Measurements from ENCODE around the gene CATSPER1. TPM values are rescaled to one million over a fixed set of nuclear protein-coding genes. Genes with fewer than 3 reads are reported as not detected.
A peak's percentile ranks its signal among the peaks of the same experiment; 100 is the strongest.

CATSPER1 gene
- polyA plus RNA-seq, 1 donor: 0.27 TPM

DNA sequence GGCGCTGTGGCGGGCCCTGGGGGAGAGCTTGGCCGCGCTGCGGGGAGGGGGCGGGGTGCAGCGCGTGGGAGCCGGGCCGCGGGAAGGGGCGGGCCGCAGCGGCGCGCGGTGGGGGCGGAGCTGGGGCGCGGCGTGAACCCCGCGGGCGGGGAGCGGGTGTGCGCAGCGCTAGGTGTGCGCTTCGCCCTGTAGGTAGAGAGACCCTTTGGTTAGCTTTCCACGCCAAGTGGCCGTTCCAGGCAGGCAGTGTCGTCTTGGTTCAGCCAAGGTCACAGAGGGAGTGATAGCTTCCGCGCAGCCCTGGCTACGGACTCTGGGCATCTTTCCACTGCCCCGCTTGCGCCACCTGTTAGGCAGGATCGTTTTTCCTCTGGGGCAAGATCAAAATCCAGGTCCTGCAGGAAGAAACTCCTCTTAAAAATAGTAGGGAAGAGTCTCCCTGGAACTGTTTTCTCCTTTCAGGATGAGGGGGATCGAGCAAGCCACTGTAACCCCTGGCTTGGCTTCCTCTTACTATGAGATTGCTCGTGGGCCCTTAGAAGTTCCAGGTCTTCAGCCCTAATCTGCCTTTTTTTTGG lies 23.5 kb downstream of the CATSPER1 start:
- DNase-seq (ENCODE audit: low read depth): no peak

DNA sequence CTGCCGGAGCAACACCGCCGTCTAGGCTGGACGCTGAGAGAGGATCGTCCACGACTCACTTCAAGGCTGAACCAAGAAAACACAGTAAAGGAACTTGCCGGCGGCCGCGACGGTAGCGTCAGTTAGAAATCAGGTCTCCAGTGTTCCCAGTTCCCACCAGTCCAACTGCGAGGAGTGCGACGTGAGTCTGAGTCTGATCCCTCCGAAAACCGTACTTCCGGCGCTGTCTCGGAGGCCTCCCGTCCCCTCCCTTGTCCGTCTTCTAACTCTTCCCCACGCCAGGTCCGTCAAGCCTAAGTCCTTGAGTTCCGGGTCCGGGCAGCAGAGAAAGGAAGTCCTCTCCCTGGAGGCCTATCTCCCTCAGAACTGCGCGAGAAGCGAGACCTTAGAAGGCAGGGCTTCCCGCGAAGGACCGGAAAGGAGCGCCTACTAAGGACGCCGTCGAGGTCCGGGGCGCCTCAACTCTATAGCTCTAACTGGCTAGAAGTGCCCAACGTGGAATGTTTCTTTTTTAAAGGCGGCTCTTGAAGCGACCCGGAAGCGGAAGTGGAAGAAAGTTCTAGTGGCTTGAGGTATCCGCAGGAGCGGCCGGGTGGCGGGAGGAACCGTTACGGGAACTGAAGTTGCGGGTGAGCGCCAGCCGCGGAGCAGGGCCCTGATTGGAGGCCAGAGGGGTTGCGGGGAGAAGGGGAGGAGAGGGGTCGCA lies 24.2 kb downstream of the CATSPER1 start, which contains the start of the genes BANF1 and EIF1AD:
Gene BANF1 (plus strand): TSS at position 562 of the 706 bp plus-strand sequence. CDS start 748 bp downstream, outside the sequence.
Gene EIF1AD (minus strand): TSS at position 216 of the 706 bp plus-strand sequence. CDS start 1,768 bp downstream, outside the sequence.
- peak; percentile 96 for DNase-seq (ENCODE audit: low read depth)

DNA sequence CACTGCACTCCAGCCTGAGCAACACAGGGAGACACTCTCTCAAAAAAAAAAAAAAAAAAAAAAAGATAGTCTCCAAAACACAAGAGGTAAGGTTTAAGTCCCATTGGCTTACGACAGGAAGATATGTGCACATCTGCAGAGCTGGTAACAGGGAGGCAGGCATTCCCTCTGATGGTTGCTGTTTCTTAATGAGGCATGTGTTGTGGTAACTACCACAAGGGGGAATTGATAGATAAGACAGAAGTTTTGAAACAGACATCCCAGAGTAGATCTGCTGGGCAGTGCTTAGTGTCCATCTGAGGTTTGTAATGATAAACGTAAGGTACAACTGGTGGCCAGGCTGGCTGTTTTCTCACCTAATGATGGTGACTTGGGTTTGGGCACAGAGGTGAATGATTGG lies 29.0 kb downstream of the CATSPER1 start:
- DNase-seq (ENCODE audit: low read depth): no peak

DNA sequence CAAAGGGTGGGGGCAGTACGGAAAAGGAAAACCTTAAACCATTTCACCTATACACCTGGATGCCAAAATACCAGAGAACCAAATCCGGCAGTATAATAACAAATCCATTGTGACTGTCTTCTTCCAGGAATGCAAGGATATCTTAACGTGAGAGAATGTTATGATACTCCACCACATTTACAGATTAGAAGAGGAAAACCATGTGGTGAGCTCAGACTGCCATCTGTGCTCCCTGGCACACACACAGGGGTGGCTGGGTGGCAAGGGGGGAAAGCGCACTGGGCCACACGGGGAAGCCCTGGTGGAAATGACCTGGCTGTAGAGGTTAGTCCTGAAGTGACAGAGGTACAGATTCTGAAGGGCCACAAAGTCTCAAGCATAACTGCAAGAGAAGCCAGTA lies 34.2 kb downstream of the CATSPER1 start:
- no peak for DNase-seq (ENCODE audit: low read depth)

DNA sequence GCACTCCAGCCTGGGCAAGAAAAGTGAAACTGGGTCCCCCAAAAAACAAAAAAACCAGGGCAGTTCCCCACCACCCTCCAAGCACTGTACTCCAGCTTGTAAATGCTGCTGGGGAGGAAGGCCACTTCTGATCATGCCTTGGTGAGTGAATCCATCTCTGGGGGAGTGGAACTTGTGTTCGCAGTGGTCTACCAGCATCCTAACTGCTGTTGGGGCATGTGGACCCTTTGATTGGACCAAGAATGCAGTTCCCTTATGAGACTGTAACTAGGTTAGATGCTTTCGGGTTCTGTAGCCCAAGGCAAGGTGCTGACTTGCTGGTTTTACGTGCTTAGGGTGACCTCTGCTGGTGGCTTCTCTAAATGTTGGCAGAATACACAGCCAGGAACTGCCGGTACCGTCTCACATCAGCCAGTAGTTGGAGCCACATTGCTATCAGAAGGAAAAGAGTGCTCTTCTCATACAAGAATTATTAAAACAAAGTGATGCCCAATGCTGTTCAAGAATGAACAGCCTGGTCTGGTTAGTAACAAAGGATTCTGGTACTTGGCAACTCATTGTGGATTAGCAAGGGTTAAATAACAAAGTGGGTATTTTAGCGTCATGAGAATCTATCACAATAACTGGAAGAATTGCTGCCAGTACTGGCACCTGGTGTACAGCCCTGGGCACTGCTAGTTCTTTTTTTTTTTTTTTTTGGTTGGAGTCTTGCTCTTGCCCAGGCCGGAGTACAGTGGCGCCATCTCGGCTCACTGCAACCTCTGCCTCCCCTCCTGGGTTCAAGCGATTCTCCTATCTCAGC lies 37.3 kb downstream of the CATSPER1 start:
- DNase-seq (ENCODE audit: low read depth): peak; percentile 93

DNA sequence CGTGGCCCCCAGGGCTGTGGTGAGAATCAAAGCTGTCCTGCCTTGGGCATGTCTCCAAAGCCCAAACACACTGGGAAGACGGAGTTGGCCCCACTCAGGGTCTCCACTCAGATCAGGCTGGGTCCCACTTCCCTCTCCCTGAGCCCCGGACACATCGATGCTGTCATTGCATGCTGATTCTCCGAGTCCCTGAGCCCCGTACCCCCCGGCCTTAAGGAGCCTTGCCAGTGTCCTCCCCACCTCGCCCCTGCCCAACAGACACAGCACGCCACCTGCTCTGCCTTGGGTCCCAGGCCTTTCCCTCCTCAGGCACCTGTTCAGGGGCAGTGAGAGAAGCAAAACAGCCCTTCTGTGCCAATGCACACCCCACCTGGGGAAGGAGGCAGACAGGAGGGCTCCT lies 38.9 kb downstream of the CATSPER1 start:
- DNase-seq (ENCODE audit: low read depth): no peak

DNA sequence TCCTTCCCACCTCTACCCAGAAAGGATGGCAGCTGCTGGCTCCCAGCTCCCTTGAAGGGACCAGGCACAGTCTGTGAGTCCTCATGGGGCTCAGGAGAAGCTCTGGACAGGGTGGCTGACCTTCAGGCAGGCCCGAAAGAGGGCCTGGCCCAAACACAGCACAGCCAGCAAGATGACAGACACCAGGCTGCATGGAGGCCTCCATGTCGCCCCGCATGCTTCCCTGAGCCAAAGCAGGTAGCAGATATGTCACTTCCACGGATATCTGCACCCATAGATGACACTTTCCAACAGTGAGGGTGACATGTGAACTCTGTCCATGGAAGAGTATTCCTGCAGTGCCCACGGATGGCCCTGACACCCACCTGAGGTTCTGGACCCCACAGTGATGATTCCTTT lies 42.7 kb downstream of the CATSPER1 start:
- no peak for DNase-seq (ENCODE audit: low read depth)

DNA sequence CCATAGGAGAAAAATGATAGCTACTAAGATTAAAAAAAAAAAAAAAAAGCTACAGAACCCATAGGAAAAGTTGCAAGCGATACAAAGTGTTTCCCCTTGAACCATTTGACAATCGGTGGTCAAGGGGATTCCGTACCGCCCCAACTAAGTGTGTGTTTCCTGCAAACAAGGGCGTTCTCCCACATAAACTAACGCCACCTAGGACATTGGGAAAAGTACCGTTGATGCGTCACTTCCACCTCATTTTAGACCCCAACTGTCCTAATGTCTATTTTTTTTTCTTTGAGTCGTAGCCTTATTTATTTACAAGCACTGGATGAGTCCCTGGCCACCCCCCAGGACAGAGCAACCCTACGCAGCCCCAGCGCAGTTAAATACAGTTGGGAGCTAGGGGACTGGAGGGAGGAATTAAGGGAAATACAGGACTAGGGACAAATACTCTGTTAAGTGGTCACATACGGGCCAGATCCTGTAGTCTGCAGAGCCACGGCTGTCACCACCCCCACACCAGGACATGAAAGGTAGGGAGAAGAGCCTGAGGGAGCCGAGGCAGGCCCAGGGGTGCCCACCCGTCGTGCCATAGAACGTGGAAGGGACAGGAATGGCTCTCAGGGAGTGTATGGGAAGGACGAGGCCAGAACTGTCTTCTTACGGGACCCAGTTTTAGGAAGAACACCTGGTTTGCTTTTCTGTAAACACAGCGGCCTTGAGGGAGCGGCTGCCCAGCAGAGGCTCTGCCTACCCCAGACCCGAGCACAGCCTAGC lies 43.3 kb downstream of the CATSPER1 start:
- DNase-seq (ENCODE audit: low read depth): no peak

DNA sequence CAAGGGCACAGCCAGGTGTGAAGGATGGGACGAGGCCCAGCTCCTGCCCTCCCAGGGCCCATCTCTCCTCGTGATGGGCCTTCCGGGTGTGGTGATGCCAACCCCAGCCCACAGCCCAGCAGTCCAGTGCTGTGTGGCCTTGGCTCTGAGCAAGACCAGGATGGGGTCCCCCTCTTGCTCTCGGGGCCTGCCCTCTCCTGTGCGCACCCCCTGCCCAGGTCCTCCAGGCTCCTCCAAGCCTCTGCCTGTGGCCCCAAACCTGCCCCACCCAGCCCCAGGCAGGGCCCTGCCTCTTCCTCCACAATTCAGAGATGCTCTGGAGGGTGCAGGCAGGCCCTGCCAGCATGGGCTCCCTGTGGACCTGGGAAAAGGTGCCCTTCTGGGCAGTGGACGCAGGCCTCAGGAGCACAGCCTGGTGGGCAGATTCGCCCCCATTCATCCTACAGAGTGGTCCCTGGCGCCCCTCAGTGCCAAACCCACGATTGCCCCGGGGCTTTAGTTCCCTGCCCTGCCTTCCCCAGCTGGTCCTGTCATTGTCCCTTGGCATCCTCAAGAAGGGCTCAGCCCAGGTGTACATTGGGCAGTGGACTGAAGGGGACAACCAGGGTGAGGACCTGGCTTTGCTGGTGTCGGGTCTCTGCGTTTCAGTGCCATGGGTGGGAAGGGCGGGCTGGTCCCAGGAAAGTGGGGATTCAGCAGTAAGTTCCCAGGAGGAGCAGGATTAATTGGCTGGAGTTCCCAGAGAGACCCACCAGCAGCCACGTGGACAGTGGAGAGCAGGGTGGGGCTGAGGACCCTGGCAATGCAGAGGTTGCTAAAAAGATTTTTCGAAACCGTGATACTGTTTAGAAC lies 44.1 kb downstream of the CATSPER1 start:
- DNase-seq (ENCODE audit: low read depth): no peak

DNA sequence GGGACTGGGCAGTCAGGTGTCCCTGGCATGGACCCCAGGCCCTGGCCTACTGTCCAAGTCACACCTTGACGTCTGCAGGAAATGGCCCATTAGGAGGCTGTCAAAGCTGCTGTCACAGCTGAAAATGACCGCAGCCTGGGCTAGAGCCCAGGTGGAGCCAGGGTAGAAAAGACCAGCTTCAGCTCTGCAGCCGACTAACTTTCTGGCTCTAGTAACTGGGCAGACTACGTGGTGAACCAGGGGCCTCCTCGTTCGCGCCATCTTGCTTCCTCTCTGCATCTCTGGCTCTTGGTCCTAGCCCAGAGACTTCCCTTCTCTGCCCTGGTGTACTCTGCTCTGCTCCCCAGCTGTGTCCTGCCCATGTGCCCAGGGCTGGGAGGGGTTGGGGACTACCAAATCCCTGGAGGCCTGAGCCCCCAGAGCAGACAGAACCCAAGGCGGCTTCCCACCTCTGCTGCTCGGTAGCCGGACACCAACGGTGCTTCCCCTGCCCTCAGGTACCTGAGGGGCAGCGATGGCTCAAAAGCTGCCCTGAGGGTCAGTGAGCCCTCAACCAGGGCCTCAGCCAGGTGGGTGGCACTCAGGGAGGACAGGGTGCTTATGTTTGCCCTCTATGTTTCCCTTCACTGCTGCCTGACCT lies 45.1 kb downstream of the CATSPER1 start:
- no peak for DNase-seq (ENCODE audit: low read depth)

DNA sequence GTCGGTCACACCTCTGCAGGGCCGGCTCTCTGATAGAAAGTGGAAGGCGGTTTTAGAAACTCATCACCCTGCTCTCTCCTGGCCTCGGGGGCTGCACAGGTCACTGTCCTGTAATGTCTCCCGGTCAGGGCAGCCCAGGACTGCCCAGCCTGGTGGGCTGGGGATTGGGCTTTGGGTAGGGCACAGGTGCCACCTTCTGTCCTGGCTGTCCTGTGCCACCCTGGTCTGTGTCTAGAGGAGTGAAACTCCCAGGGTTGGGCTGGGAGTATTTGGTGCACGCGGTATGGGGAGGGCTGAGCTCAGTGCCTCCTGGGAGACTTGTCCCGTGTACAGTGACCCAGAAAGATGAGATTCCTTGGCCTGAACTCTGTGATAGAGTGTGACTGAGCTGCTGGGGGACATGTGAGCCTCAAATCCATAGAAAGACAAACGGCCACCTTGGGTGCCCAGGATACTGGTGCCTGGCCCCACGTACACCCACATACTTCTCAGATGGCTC lies 47.0 kb downstream of the CATSPER1 start:
- no peak for DNase-seq (ENCODE audit: low read depth)

DNA sequence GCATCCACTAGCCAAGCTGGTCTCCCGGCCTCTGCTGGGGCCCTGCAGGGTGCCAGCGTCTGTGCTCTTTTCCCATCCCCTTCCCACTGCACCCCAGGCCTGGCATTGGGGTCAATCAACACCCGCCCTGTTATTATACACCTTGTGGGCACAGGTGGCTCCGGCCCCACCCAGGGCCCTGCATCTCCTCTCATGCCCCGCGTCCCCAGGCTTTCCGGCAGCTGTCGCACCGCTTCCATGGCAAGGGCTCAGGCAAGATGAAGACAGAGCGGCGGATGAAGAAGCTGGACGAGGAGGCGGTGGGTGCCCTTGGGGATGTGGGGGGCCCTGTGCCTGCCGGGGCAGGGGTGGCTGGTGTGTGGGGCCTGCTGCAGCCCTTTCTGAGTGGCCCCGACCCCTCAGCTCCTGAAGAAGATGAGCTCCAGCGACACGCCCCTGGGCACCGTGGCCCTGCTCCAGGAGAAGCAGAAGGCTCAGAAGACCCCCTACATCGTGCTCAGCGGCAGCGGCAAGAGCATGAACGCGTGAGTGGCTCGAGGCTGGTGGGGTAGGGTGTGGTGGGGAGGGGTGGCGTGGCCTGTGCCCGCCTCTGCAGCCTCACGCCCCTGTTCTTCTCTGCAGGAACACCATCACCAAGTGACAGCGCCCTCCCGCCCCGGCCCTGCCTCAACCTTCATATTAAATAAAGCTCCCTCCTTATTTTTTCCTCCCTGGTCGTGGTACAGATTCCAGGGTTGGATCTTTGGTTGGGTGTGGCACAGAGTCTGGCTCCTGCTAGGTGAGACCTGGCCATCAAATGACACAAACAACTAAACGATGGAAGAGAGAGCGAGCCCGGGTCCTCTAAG lies 47.7 kb downstream of the CATSPER1 start:
- no peak for DNase-seq (ENCODE audit: low read depth)

DNA sequence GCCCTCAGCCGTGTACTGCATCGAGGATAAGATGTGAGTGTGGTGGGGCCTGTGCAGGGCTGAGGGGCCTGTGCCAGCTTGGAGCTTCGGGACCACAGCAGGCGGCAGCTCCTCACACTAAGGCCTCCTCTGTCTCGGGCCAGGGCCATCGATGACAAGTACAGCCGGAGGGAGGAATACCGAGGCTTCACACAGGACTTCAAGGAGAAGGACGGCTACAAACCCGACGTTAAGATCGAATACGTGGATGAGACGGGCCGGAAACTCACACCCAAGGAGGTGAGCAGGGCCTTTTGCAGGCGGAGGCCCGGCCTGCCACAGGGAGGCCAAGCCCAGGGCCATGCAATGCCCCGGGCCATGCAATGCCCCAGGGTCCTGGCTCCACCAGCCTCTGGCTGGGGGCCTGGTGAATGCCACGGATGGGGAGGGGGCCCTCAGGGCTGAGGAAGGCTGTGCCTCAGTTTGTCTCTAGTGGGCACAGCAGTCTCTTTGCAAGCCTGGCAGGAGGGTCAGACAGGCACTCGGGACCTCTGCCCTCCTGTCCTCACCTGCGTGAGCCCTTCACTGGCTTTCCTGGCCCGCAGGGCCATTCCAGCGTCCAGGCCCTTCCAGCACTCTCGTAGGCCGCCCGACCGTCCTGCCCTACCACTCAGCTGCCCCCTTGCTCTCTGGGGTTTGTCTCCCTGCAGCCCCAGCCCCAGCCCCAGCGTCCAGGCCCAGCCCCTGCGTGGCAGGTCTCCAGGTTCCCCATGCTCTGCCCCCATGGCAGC lies 48.5 kb downstream of the CATSPER1 start:
- no peak for DNase-seq (ENCODE audit: low read depth)

DNA sequence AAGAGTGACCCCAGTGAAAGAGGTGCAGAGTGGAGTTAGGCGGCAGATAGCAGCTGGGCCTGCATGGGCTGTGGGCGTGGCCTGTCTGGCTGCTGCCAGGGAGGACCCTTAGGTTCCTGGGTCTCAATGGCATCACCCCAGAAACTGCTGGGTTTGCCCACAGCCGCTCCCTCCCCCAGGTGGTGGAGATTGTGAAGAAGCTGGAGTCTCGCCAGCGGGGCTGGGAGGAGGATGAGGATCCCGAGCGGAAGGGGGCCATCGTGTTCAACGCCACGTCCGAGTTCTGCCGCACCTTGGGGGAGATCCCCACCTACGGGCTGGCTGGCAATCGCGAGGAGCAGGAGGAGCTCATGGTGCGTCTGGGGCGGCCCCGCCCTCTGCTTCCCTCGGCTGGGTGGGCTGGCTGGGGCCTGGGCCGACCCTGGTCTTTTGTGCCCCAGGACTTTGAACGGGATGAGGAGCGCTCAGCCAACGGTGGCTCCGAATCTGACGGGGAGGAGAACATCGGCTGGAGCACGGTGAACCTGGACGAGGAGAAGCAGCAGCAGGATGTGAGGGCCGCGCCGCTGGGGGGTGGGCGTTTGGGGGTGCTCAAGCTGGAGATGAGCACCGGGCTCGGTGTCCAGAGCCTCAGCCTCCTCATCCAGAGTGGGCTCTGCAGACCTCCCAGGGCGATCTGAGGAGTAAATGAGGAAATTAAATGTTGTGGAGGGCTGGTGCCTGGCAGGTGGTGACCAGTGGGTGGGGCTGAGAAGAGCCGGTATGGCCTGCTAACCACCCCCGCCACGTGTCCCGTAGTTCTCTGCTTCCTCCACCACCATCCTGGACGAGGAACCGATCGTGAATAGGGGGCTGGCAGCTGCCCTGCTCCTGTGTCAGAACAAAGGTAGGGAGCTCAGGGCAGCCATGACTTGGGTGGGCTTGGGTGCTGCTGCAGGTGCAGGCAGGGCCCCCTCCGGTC lies 49.8 kb downstream of the CATSPER1 start:
- DNase-seq (ENCODE audit: low read depth): no peak

DNA sequence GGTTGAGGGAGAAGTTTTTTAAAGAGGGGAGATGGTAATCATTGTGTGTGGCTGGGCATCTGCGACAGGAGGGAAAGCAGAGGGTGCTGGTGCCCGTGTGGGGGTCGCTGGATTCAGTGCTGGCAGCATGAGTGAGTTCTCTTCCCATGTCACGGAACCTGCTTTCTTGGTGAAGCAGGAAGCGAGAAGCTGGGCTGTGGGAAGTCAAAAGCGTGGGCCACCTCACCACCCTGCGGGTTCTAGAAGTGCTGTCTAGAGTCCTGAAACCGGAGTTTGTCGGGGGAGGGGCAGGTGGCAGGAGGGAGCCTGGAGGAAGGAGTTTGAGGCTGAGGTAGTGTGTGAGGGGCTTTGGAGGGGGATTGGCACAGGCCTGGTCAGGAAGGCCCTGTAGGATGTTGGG lies 50.5 kb downstream of the CATSPER1 start:
- DNase-seq (ENCODE audit: low read depth): no peak

DNA sequence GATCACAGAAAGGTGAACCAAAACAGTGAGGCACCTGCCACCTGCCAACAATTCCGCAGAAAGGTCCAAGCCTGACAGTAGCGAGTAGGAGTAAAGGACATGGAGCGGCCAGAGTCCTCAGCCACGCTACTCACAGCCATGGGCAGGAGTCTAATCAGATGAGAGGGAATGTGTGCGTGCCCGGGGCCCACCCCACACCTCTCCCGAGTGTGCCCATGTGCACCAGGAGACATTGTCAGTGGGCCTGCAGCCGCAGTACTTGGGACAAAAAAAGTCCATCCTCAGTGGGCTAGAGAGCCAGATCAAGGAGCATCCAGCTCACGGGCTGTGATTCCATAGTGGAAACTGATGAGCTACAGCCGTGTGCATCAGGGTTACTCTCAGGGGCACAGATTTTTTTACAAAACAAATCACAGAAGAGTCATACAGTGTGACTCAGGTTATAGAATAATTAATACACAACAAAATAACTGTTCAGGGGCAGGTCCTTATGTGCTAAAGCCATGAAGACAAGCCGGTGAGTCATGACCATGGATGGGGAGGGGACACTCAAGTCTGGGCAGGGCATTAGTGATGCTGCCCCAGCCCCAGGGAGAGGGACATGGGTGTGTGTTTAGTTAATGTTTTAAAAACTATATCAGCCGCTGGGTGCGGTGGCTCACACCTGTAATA lies 52.7 kb downstream of the CATSPER1 start:
- DNase-seq (ENCODE audit: low read depth): no peak

DNA sequence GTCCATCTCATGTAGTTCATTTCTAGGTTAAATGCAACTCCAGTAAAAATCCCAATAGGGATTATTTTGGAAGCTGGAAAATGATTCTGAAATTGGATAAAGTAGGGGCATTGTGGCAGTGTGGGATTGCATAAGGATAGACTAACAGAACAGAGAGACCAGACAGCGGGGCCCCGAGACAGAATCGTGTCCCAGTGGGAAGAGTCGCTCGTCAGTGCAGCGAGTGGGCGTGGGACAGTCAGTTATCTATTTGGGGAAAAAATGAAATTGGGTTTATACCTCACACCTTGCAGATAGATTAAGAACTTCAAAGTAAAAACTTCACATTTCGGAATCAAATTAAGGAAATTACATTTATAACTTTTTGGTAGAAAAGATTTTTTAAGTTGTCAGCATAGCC lies 54.2 kb downstream of the CATSPER1 start:
- DNase-seq (ENCODE audit: low read depth): no peak

Data from forelimb muscle (tissue), 1 donor.